Neural progenitor cell (in vitro differentiated cells): ENCODE results near the gene SPRR4.

Experiments
- EZH2 ChIP-seq: fragments of 200-600 bp; sonication (generic); IDR thresholded peaks from 2 replicates; pipeline ENCODE4 v1.6.1; 2017; ENCODE audit warnings: antibody characterized with exemption, mild to moderate bottlenecking, moderate library complexity
- EZH2phosphoT487 ChIP-seq: fragments of 200-600 bp; sonication (generic); IDR thresholded peaks from 2 replicates; pipeline ENCODE4 v1.6.1; 2017; ENCODE audit warnings: antibody characterized with exemption
- TF ChIP-seq, protein P1 (sequence below): fragments of 200-600 bp; sonication (generic); IDR thresholded peaks from 2 replicates; pipeline ENCODE4 v1.5.1; 2017; ENCODE audit warnings: antibody characterized with exemption, mild to moderate bottlenecking

DNA sequence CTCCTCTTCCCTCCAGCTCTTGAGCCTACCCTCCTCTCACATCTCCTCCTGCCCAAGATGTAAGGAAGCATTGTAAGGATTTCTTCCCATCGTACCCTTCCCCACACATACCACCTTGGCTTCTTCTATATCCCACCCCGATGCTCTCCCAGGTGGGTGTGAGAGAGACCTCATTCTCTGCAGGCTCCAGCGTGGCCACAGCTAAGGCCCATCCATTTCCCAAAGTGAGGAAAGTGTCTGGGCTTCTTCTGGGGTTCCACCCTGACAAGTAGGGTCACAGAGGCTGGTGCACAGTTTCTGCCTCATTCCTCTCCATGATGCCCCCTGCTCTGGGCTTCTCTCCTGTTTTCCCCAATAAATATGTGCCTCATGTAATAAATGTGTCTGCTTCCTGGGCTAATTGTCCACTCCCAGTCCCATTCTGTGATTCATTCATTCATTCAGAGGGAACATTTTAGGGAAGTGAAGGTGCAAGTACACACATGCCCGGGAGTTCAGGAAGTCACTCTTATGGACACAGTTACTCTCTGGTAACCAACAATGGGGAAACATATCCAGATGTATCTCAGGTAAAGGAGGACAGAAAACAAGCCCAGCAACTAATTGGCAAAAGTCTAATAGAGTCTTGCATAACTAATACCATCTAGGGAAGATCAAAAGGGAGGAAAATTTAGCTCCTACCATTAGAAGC is 1.9 kb downstream of the SPRR4 start:
- TF ChIP-seq, protein P1, sequence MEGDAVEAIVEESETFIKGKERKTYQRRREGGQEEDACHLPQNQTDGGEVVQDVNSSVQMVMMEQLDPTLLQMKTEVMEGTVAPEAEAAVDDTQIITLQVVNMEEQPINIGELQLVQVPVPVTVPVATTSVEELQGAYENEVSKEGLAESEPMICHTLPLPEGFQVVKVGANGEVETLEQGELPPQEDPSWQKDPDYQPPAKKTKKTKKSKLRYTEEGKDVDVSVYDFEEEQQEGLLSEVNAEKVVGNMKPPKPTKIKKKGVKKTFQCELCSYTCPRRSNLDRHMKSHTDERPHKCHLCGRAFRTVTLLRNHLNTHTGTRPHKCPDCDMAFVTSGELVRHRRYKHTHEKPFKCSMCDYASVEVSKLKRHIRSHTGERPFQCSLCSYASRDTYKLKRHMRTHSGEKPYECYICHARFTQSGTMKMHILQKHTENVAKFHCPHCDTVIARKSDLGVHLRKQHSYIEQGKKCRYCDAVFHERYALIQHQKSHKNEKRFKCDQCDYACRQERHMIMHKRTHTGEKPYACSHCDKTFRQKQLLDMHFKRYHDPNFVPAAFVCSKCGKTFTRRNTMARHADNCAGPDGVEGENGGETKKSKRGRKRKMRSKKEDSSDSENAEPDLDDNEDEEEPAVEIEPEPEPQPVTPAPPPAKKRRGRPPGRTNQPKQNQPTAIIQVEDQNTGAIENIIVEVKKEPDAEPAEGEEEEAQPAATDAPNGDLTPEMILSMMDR, result no peak
- no peak for TF ChIP-seq EZH2
- TF ChIP-seq EZH2phosphoT487, result no peak
